HL-60 (cell line): ENCODE data around the gene PRUNE1.

Source experiments
- CTCF ChIP-seq: IDR thresholded peaks from one replicate; pipeline ENCODE4 v1.5.1; 2011; ENCODE audit warnings: low read length, control low read depth, inconsistent platforms; ENCODE audit not compliant: insufficient read depth
- POLR2AphosphoS5 ChIP-seq: IDR thresholded peaks from 2 replicates; pipeline ENCODE4 v1.6.1; 2012; ENCODE audit warnings: low read depth

GRCh38 chr1:150999051-150999674, 9.1 kb upstream of the PRUNE1 start:
- TF ChIP-seq CTCF: no peak
- TF ChIP-seq POLR2AphosphoS5: no peak
